T follicular helper cell (primary cell): ENCODE results near the gene SPRING1.

ENCODE experiments used
- DNase-seq: peaks from one replicate; pipeline ENCODE4 v3.0.0-alpha.2; 2020; ENCODE audit warnings: low read depth

The SPRING1 gene

DNA sequence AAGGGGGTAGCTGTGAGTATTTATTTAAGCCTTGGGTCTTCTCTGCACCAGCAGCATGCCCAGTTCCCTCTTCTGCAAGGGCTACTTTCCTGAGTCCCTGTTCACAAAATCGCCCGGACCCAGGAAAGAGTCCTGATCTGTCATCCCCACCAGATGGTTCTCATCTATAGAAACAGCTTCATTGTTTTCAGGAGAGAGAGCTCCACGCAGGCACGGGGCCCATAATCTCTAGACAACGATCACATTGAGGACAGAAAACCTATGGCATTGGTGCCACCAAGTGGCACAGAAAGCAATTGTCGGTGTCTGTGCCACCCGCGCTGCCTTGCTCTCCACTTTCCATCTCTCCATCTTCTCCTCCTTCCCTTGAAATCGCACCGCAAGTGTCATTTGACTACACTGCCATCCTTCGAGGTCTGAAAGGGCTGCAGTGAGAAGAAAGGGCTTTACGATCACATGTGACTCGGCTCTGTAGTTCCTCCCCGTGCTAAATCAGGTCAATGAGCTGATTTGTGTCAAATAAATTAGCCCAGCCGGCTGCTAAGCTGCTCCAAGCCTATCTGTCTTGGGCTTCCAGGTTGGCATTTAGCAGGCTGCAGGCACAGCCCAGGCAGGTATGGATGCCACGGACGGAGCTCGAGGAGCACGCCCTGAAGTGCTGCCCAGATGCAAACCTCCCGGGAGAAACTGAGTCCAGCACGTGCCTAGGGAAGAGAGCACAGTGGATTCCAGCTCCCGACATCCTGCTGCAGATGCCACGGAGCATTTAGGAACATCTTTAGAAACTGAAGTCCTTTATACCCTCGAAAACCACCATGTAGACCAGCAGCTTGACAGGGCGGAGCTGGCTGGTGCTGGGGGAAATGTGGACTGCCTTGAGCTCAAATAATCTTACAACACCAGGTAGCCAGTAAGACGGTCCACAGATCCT lies 28.8 kb downstream of the SPRING1 start:
- DNase-seq: peak; percentile 37

DNA sequence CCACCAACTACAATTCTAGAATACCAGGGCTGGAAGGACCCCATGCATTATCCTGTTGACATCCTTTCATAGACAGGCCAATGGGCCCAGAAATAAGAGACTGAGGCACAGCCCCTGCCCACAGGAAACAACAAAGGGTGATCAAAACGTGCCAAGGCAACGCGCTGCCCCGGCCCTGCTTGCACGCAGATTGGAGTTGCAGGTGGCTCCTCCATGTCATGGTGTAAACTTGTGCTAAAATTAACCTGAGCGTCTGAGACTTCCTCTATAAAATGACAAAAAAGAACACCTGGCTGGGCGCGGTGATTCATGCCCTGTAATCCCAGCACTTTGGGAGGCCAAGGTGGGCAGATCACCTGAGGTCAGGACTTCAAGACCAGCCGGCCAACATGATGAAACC lies 30.1 kb downstream of the SPRING1 start:
- DNase-seq: no peak

DNA sequence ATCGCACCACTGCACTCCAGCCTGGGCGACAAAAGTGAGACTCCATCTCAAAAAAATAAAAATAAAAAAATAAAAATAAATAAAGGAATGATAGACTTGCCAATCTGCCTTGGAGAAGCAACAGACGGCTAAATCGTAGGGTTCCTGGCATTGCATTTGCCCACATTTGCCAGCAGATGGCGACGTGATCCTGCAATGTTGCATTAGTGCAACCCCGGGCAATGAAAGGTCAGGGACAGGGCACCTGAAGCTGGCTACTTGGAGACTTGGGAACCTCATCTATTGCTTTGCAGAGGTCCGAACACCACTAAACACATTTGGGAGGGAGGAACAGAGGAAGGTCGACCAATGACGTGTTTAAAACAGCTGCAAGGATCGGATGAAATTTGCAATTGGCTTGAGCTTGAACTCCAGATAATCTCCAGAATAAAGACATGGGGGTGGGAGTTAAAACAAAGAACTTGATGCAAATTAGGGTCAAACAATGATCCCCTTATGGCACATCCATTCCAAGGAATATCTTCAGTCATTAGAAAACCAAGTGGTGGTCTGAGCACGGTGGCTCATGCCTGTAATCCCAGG lies 34.6 kb downstream of the SPRING1 start:
- peak; percentile 45 for DNase-seq

DNA sequence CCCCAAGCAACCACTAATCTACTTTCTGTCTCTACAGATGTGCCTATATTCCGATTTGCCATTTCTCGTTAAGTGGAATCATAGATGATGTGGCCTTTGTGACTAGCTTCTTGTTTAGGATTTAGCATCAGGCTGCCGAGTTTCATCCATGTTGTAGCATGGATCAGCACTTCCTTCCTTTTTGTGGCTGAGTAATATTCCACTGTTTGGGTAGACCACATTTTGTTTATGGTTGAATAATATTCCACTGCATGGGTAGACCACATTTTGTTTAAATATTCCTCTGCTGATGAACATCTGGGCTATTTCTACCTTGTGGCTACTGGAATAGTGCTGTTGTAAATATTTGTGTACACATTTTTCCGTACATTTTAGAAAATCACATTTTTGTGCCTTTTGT lies 36.4 kb downstream of the SPRING1 start:
- DNase-seq: no peak

DNA sequence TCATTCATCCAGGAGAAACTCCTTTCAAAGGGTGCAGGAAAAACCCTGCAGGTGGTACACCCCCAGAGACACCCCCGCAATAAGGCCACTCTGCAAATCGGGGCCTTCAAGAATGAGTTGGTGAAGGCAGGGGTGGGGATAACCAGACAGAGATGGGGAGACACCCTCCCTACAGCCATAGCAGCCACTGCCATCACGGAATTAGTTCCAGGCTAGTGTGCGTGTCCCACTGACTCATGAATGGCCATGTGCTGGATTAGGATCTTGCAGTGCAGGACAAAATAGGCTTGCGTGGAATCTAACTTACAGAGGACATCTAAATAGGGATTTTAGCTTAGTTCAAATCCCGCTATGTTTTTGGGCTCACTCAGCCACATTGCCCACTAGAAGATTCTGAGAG lies 37.8 kb downstream of the SPRING1 start:
- DNase-seq: no peak

DNA sequence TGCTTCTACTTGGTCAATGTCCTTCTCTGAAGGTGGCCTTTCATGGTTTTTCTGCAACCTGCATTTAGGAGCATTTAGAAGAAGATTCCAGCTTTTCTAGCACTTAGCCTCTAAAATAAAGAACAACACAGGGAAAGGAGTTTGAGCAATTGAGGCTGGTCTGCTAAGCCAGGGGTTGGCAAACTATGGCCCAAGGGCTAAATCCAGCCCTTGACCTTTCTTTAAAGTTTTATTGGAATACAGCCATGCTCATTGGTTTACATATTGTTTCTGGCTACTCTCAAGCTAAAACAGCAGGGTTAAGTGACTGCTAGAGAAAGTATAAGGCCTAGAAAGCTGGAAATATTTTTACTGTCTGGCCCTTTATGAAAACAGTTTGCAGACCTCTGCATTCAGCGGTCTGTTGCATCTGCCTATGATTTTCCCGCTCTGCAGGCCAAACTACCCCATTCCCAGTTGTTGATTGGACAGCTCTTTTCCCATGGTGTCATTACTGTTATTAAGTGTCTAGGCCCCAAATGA lies 39.3 kb downstream of the SPRING1 start:
- no peak for DNase-seq

DNA sequence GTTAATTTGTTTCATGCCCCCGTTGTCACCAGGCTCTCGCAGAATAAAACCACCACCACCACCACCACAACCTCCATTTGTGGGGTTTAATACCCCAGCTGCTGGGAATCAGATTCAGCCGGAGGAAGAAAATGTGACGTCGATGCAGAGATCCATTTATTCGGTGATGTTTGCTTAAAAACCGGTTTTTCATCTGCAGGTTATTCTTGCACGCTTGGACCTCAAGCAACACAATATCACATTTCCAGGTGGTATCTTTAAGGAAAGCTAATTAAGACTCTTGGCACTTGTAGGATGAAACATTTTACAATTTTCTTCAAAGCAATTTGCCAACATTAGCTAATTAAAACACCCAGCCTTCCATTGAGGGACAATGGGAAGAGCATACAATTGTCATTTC lies 39.8 kb downstream of the SPRING1 start:
- DNase-seq: no peak

DNA sequence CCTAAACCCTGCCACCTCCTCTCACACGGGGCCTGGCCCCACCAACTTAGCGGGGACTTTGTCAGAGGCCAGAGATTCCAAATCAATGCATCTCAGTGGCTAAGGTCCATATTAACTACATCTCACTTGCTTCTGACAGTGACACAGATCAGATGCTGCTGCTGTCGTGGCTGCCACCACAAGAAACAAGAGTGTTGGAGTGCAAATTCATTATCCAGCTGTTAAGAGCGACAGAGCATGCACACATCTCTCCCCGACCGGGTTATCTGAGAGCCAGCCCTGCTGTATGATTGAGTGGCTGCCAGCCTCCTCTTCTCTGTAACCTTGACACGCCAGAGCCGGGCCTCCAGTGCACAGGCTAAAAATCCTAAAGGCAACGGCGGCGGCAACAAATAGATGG lies 40.2 kb downstream of the SPRING1 start:
- no peak for DNase-seq

DNA sequence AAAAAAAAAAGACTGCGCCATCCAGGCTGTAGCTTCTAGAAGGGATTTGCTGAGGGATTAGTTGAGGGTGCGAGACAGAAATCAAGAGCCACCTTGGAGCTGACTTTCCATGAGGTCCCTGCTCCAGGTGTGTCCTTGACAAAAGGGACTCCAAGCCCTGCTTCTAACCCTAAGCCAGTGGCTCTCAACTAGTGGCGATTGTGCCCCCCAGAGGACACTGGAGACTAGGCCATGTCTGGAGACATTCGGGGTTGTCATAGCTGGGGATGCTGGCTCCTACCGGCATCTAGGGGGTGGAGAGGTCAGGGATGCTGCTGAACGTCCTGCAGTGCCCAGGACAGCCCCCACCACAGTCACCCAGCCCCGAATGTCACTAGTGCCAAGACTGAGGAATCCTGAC lies 40.6 kb downstream of the SPRING1 start:
- no peak for DNase-seq

DNA sequence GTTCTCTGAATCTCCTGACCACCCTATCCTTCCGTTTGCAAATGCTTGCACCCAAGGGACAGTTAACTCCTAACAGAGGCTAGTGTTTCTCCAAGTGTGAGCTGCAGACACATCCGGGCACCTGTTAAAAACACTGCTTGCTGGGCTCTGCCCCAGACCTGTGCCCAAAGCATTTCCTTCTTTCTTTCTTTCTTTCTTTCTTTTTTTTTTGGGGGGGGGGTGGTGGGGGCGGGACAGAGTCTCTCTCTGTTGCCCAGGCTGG lies 42.5 kb downstream of the SPRING1 start:
- no peak for DNase-seq

DNA sequence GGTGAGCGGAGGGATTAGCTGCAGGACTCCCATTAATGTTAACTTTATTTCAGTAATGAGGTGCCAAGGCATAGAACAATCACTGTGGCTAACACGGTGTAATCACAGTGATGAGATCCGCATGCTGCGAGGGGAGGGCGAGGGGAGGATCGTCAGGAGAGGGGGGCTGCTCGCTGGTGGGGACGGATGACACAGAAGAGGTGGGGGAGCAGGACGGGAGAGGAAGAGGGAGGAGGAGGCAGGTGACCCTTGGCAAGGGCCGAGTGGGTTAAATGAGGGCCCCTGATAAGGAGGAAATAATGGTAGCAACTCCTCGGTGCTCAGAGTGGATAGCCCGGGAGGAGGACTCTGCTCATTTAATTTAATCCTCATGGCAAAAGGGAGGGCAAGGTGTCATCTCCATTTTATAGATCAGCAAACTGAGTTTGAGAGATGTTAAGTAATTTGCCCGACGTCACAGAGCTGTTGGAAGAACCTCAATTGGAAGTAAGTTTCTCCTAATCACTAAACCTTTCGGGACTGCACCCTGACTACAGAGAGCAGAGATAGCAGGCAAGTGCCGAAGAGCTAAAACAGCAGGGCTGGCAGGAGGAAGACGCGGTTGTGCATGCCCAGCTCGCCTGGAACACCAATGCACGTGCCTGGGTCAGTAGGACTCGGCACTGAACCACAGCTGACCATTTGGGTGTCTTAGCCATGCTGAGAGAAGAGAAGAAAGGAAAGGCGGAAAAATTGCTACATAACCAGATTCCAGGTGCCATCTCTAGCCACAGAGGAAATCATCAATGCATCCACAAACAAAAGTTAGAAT lies 43.0 kb downstream of the SPRING1 start:
- no peak for DNase-seq

DNA sequence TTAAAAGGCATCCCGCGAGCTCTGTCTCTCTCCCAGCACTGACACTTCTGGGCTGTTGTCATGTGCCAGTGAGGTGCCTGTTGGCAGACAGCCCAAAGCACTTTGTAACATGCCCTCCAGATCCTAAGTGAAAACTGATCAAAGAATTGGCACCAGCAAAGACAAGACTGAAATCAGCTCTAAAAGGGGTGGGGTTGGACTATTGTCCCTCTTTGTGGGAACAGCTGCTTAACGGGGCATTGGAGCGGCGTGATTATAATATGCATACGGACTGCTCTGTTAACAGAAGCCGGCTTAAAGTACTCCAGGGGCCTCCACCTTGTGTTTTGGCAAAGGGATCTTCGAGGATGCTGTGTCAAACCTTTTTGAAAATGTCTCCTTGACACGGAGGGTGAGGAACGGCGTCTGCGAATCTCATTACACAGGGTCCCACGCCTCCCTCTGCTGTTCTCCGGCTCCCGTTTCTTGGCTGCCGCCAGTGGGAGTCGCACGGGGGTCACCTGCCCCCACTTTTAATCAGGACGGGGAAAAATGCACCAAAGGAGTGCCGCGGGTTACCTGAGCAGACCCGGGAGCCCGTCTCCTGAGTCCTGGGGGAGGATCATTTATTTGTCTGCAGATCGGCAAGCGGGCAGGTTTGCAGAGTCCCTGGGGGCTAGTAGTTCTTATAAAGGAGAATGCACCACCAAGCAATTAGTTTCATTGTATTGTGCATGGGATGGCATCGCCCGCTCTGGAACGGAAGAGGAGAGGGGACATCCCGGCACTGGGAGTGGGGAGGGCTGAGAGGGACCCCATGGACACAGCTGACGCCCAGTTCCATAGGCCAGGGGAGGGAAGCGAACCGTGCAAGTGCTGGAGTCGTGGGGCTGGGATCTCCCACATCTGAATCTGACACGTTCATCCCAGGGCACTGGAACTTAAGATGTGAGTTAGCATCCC lies 44.3 kb downstream of the SPRING1 start:
- no peak for DNase-seq

DNA sequence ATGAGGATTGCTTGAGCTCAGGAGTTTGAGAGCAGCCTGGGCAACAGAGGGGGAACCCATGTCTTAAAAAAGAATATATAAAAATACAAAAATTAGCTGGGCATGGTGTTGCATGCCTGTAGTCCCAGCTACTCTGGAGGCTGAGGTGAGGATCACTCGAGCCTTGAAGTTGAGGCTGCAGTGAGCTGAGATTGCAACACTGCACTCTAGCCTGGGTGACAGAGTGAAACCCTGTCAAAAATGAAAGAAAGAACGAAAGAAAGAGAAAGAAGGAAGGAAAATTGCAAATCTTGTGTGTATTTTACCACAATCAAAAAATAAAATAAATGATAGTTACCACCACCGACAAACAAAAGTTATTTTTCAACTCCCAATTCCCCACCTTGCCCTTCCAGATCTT lies 45.3 kb downstream of the SPRING1 start:
- no peak for DNase-seq

DNA sequence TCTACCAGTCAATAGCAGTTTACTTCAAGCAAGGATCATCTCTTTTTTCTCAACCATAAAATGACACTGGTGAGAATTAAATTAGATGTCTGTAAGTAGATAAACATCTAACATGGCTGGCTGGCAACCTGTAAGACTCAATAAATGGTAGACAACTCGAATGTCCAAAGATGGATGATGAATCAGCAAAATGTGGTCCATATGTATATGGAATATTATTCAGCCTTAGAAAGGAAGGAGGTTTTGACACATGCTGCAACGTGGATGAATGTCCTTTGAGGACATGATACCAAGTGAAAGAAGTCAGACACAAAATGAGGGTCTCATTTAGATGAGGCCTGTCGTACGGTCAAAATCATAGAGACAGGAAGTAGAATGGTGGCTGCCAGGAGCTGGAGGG lies 46.2 kb downstream of the SPRING1 start:
- no peak for DNase-seq

DNA sequence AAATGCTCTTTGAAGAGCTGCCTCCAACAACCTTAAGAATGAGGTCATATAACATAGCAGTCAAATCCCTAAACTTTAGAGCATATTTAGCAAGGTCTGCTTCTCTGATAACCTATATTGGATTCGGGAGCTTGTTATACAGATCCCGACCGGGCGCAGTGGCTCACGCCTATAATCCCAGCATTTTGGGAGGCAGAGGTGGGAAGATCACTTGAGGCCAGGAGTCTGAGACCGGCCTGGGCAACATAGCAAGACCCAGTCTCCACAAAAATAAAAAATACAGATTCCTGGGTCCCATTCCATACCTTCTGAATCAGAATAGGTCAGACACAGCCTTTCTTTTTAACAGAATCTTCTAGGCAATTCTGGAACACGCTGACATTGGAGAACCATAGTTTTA lies 46.7 kb downstream of the SPRING1 start:
- DNase-seq: no peak

DNA sequence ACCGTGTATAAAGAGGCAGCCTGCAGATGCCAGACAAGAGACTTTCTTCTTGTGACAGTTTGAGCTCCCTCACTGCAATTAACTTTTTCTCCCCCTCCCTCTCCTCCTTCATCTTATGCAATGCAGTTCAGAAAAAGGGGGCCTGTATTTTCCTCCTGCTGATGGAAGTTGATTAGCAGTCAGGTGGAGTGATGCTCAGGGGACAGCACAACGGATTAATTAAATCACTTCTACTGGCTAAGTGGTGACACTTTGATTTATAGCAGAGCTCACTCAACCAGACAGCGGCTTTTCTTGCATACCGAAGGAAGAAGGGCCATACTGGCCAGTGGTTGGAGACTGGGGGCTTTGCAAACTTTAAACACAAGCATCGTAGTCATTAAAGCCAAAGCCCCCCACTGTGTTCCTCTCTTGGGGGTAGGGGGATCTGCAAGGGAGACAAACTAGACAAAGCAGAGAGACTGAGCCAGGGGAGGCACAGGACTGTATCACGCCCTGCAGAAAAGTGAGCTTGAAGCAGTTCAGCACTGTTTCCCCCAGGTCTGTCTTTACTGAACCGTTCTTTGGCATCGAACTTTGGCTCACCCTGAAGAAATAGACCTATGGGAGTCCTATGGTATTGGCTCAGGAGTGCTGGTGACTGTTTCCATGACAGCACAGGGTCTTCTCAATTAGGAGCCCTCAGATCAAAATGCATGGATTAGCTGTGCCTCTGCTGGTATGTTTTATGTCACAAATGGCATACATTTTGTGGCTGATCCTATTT lies 47.7 kb downstream of the SPRING1 start:
- no peak for DNase-seq

DNA sequence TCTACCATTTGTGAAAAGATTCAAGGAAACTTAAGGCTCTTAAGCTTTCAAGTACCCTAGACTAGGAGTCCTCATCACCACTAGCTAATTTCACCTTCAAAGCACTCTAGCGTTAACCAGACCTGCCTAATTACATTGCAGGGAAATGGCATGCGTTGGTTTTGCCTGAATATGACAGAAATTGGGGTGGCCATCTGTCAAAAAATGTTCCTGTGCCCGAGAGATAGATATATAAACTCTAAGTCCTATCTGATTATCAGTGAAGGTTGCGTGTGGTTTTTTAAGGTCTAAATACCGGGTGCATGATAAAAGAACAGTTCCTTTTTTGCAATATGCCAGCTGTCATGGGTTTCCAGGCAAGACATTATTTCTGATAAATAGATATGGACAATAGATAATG lies 48.3 kb downstream of the SPRING1 start:
- DNase-seq: no peak
